Natural killer cell (primary cell): ENCODE data around the gene SH3GLB1. TPM values are rescaled to one million over a fixed set of nuclear protein-coding genes. Genes with fewer than 3 reads are reported as not detected.

ENCODE experiments used
- ATAC-seq, 3 donors: fragments of 150-1000 bp in 2 of 3; fragments of 200-7000 bp in 1 of 3; cut with Tn5 transposase; 1 replicate in 1 of 3; 2 replicates in 2 of 3; pipeline ENCODE4 v1.10.0; 2021; ENCODE audit warnings: mild to moderate bottlenecking in 2 of 3, moderate library complexity in 2 of 3
- DNase-seq, 2 donors: peaks; one replicate each; pipeline versions ENCODE4 v3.0.0 to v3.0.0-alpha.2; 2013 to 2021; ENCODE audit warnings: mixed read lengths in 1 of 2
- H3K27ac ChIP-seq: one replicate; pipeline ENCODE4 v1.5.1; 2013; ENCODE audit warnings: mild to moderate bottlenecking, low read length
- H3K27me3 ChIP-seq: one replicate; pipeline ENCODE4 v1.6.1; 2013; ENCODE audit warnings: low read length; ENCODE audit not compliant: control insufficient read depth, insufficient read depth
- H3K36me3 ChIP-seq: one replicate; pipeline ENCODE4 v1.6.1; 2013; ENCODE audit warnings: low read length; ENCODE audit not compliant: control insufficient read depth, insufficient read depth
- H3K4me1 ChIP-seq: one replicate; pipeline ENCODE4 v1.6.1; 2013; ENCODE audit warnings: low read length; ENCODE audit not compliant: control insufficient read depth, insufficient read depth
- H3K4me3 ChIP-seq: one replicate; pipeline ENCODE4 v1.5.1; 2013; ENCODE audit warnings: low read length
- H3K9me3 ChIP-seq: one replicate; pipeline ENCODE4 v1.6.1; 2013; ENCODE audit warnings: low read length; ENCODE audit not compliant: control insufficient read depth, insufficient read depth
- H3K27ac Mint-ChIP-seq, 2 donors: one replicate each; pipeline ENCODE4 v1.8.0; 2022; ENCODE audit warnings: mild to moderate bottlenecking in 2 of 2, mixed read lengths in 2 of 2, moderate library complexity in 1 of 2
- H3K27me3 Mint-ChIP-seq, 2 donors: one replicate each; pipeline ENCODE4 v1.8.0; 2022; ENCODE audit warnings: low read depth in 2 of 2, mixed read lengths in 2 of 2
- H3K36me3 Mint-ChIP-seq: one replicate; pipeline ENCODE4 v1.8.0; 2022; ENCODE audit warnings: mixed read lengths
- H3K4me1 Mint-ChIP-seq, 2 donors: one replicate each; pipeline ENCODE4 v1.8.0; 2022; ENCODE audit warnings: mixed read lengths in 2 of 2
- H3K4me3 Mint-ChIP-seq: one replicate; pipeline ENCODE4 v1.8.0; 2022; ENCODE audit warnings: mild to moderate bottlenecking, moderate library complexity, mixed read lengths
- H3K9me3 Mint-ChIP-seq, 2 donors: one replicate each; pipeline ENCODE4 v1.8.0; 2022; ENCODE audit warnings: mixed read lengths in 2 of 2
- WGBS: methylation state at CpG from one replicate; pipeline ENCODE4 v1.1.7; 2013; ENCODE audit warnings: missing lambda C conversion rate; ENCODE audit not compliant: insufficient coverage; 5-methylcytosine and 5-hydroxymethylcytosine counted together
- intact Hi-C: fragments of 100-400 bp; cut with micrococcal nuclease; formaldehyde crosslinking; loops from one replicate; pipeline ENCODE4 v1.14.2; 2022
- total RNA-seq, 4 donors: library from RNA; stranded (reverse); fragments of 120-200 nt in 1 of 4; gene quantifications; one replicate each; pipeline versions ENCODE4 v1.2.3 to v1.2.4, GENCODE V29; 2013 to 2022
- TF ChIP-seq, protein P1 (sequence below): fragments of 200-600 bp; IDR thresholded peaks from one replicate; pipeline ENCODE4 v1.8.0; 2022; ENCODE audit warnings: antibody characterized with exemption

The SH3GLB1 gene
- total RNA-seq, 3 donors from 2014 or later (not counting 1 experiment from before 2014, with no cell fraction given), result 98.1 to 114 (median 109) TPM

GRCh38 chr1:86748622-86749373 lies 44.4 kb downstream of the SH3GLB1 start:
- Mint-ChIP-seq H3K27me3 (no peaks in the 10 kb centered on the region), H3K27ac (peak overlapping the region; percentile 1 to 61), H3K9me3 (no peaks in the 10 kb centered on the region), H3K4me3 (no peak overlapping the region), H3K36me3 (peaks cover 7% of the 10 kb centered on the region), H3K4me1 (peaks cover 6 to 10% of the 10 kb centered on the region in 2 donors)
- intact Hi-C loops, result loop anchor here (10.0 kb wide), 1 partner anchor 274 kb away; no protein-coding TSS in a partner anchor
- WGBS, result 74% methylated on average over 3 of the region's 4 CpGs
- Histone ChIP-seq H3K27ac (no peak overlapping the region), H3K27me3 (no peaks in the 10 kb centered on the region), H3K4me3 (no peak overlapping the region), H3K4me1 (no peaks in the 10 kb centered on the region), H3K9me3 (no peaks in the 10 kb centered on the region), H3K36me3 (peaks cover 15% of the 10 kb centered on the region)
- ATAC-seq (peak in 1 of 3 donors; percentile 25), DNase-seq (no peak)
- TF ChIP-seq, protein P1, sequence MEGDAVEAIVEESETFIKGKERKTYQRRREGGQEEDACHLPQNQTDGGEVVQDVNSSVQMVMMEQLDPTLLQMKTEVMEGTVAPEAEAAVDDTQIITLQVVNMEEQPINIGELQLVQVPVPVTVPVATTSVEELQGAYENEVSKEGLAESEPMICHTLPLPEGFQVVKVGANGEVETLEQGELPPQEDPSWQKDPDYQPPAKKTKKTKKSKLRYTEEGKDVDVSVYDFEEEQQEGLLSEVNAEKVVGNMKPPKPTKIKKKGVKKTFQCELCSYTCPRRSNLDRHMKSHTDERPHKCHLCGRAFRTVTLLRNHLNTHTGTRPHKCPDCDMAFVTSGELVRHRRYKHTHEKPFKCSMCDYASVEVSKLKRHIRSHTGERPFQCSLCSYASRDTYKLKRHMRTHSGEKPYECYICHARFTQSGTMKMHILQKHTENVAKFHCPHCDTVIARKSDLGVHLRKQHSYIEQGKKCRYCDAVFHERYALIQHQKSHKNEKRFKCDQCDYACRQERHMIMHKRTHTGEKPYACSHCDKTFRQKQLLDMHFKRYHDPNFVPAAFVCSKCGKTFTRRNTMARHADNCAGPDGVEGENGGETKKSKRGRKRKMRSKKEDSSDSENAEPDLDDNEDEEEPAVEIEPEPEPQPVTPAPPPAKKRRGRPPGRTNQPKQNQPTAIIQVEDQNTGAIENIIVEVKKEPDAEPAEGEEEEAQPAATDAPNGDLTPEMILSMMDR, result no peak

GRCh38 chr1:86750076-86750475 lies 45.7 kb downstream of the SH3GLB1 start:
- peaks cover 4 to 8% of the 10 kb centered on the region in 2 donors for H3K27me3 Mint-ChIP-seq
- peaks cover 3% of the 10 kb centered on the region for H3K36me3 ChIP-seq
- peaks cover 6 to 14% of the 10 kb centered on the region in 2 donors for H3K4me1 Mint-ChIP-seq
- no peaks in the 10 kb centered on the region for H3K9me3 ChIP-seq
- no CpG with 5 or more reads among the region's 1 CpG for WGBS
- no peak overlapping the region for H3K27ac ChIP-seq
- H3K36me3 Mint-ChIP-seq, result peaks cover 7% of the 10 kb centered on the region
- no peak for ATAC-seq
- no peaks in the 10 kb centered on the region for H3K9me3 Mint-ChIP-seq
- H3K4me3 ChIP-seq, result no peak overlapping the region
- H3K4me1 ChIP-seq, result no peaks in the 10 kb centered on the region
- TF ChIP-seq, protein P1, result no peak
- no peaks in the 10 kb centered on the region for H3K27me3 ChIP-seq
- H3K27ac Mint-ChIP-seq, result peak overlapping the region; percentile 1 to 21
- no peak overlapping the region for H3K4me3 Mint-ChIP-seq
- no peak for DNase-seq
- intact Hi-C loops, result no loop called here

DNA sequence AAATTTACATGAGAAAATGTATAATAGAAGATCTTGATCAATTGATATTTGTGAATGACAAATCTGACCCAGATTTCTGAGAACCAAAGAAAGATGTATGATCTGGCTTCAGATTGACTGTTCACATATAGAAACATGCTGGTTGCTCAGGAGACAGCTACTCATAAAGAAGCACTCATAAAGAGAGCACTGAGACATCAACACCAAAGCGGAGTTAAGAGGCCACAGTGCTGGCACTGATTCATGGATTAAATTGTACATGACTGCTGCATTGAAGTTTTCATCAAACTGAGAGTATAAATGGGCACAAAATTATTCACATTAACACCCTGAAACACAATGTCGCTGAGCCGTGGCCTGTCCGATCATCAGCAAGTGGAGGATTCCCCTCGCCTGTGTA lies 46.2 kb downstream of the SH3GLB1 start:
- intact Hi-C loops, result no loop called here
- peaks cover 7% of the 10 kb centered on the region for H3K36me3 Mint-ChIP-seq
- no peak for ATAC-seq
- no peaks in the 10 kb centered on the region for H3K9me3 Mint-ChIP-seq
- H3K4me1 Mint-ChIP-seq, result peaks cover 6 to 9% of the 10 kb centered on the region in 2 donors
- Histone ChIP-seq H3K27me3 (no peaks in the 10 kb centered on the region), H3K4me1 (no peaks in the 10 kb centered on the region), H3K4me3 (no peak overlapping the region), H3K9me3 (no peaks in the 10 kb centered on the region), H3K36me3 (peaks cover 3% of the 10 kb centered on the region), H3K27ac (no peak overlapping the region)
- DNase-seq, result no peak
- peak overlapping the region; percentile 1 to 21 for H3K27ac Mint-ChIP-seq
- H3K27me3 Mint-ChIP-seq, result peaks cover 4 to 8% of the 10 kb centered on the region in 2 donors
- WGBS, result 80% methylated on average over 5 of the region's 5 CpGs
- TF ChIP-seq, protein P1, result no peak
- H3K4me3 Mint-ChIP-seq, result no peak overlapping the region
